CD8-positive, alpha-beta memory T cell (primary cell): ENCODE measurements around the gene UVSSA. TPM values are rescaled to one million over a fixed set of nuclear protein-coding genes. Genes with fewer than 3 reads are reported as not detected.

Experiments used
- CTCF ChIA-PET: fragments of 350-600 bp; sonication (Branson Sonifier 250); formaldehyde crosslinking; loops from one replicate; lab custom pipeline; 2021; ENCODE audit warnings: antibody characterized with exemption; lab: Charles Lee
- POLR2A ChIA-PET: fragments of 350-600 bp; sonication (Branson Sonifier 250); formaldehyde crosslinking; loops from one replicate; lab custom pipeline; 2021; ENCODE audit warnings: antibody characterized with exemption; lab: Charles Lee
- DNase-seq, 5 donors: peaks; one replicate each; pipeline versions ENCODE4 v3.0.0 to v3.0.0-alpha.2; 2020 to 2022; ENCODE audit warnings: mixed read lengths in 1 of 5
- H3K27ac ChIP-seq: one replicate; pipeline ENCODE4 v1.7.0; 2013; ENCODE audit warnings: low read depth, mild to moderate bottlenecking, low read length, moderate library complexity
- H3K27me3 ChIP-seq: 2 replicates; pipeline ENCODE4 v1.7.0; 2013; ENCODE audit warnings: low read length, mild to moderate bottlenecking; ENCODE audit not compliant: insufficient read depth, poor library complexity, severe bottlenecking
- H3K36me3 ChIP-seq: 2 replicates; pipeline ENCODE4 v1.7.0; 2013; ENCODE audit warnings: mild to moderate bottlenecking, low read length, moderate library complexity; ENCODE audit not compliant: insufficient read depth
- H3K4me1 ChIP-seq: 2 replicates; pipeline ENCODE4 v1.7.0; 2013; ENCODE audit warnings: mild to moderate bottlenecking, low read length, moderate library complexity; ENCODE audit not compliant: insufficient read depth
- H3K4me3 ChIP-seq: 2 replicates; pipeline ENCODE4 v1.7.0; 2013; ENCODE audit warnings: mild to moderate bottlenecking, low read length
- H3K9me3 ChIP-seq: 2 replicates; pipeline ENCODE4 v1.7.0; 2013; ENCODE audit warnings: mild to moderate bottlenecking, low read length
- H3K27ac Mint-ChIP-seq, 8 donors: one replicate each; pipeline ENCODE4 v1.8.0; 2020 to 2021; ENCODE audit warnings: mixed read lengths in 8 of 8, mild to moderate bottlenecking in 6 of 8, inconsistent platforms in 3 of 8, moderate library complexity in 3 of 8
- H3K27me3 Mint-ChIP-seq, 2 donors: one replicate each; pipeline ENCODE4 v1.8.0; 2020 to 2021; ENCODE audit warnings: mixed read lengths in 2 of 2, mild to moderate bottlenecking in 1 of 2, moderate library complexity in 1 of 2
- H3K36me3 Mint-ChIP-seq, 3 donors: one replicate each; pipeline ENCODE4 v1.8.0; 2020 to 2021; ENCODE audit warnings: mixed read lengths in 3 of 3, inconsistent platforms in 1 of 3, mild to moderate bottlenecking in 1 of 3
- H3K4me1 Mint-ChIP-seq, 3 donors: one replicate each; pipeline ENCODE4 v1.8.0; 2020 to 2021; ENCODE audit warnings: mixed read lengths in 3 of 3, inconsistent platforms in 1 of 3, mild to moderate bottlenecking in 1 of 3
- H3K4me3 Mint-ChIP-seq, 7 donors: one replicate each; pipeline ENCODE4 v1.8.0; 2020 to 2021; ENCODE audit warnings: mixed read lengths in 7 of 7, mild to moderate bottlenecking in 6 of 7, moderate library complexity in 4 of 7, inconsistent platforms in 2 of 7
- H3K9me3 Mint-ChIP-seq, 5 donors: one replicate each; pipeline ENCODE4 v1.8.0; 2020 to 2022; ENCODE audit warnings: mixed read lengths in 5 of 5, mild to moderate bottlenecking in 3 of 5, moderate library complexity in 2 of 5, inconsistent platforms in 1 of 5
- polyA plus RNA-seq: library from polyadenylated mRNA; unstranded; fragments of 300-500 nt; fragmentation: Illumina TruSeq; gene quantifications from one replicate; pipeline ENCODE4 v1.2.3, GENCODE V29; 2021
- total RNA-seq, 2 experiments: library from RNA; stranded (reverse); gene quantifications; one replicate each; pipeline ENCODE4 v1.2.3, GENCODE V29; 2021

Gene UVSSA
- total and polyA plus RNA-seq, 3 experiments from 2014 or later = 6.9 to 19.0 (median 16.8) TPM

DNA sequence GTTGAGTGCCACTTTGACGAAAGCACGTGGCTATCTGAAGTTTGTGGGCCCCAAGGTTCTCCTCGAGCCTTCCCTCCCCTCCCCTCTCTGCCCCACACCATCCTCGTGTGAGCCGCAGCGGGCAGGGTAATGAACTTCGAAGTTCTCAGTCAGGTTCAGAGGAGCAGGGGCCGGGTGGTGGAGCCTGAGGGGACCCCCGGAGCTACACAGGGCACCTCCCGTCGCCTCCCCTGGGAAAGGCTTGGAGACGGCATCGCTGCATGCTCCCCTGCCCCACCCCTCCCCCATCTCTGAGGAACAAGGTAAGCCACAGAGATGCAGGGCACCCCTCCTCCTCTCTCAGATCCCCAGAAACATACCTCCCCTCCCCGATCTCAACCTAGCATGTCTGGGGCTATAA is 62.1 kb downstream of the UVSSA start:
- Histone ChIP-seq H3K9me3 (no peaks in the 10 kb centered on the region), H3K27me3 (peaks cover 15% of the 10 kb centered on the region), H3K36me3 (no peaks in the 10 kb centered on the region), H3K4me3 (no peak overlapping the region), H3K4me1 (no peaks in the 10 kb centered on the region), H3K27ac (no peak overlapping the region)
- CTCF ChIA-PET = no interaction called here
- Mint-ChIP-seq H3K9me3 (peaks cover 0 to 2% (median 0%) of the 10 kb centered on the region in 5 donors), H3K4me1 (peaks cover 0 to 6% (median 0%) of the 10 kb centered on the region in 3 donors), H3K4me3 (no peak overlapping the region), H3K27ac (peak overlapping the region in 1 of 8 donors; percentile 33), H3K36me3 (peaks cover 0 to 1% (median 0%) of the 10 kb centered on the region in 3 donors), H3K27me3 (peaks cover 43 to 64% of the 10 kb centered on the region in 2 donors)
- POLR2A ChIA-PET = no interaction called here
- no peak for DNase-seq

DNA sequence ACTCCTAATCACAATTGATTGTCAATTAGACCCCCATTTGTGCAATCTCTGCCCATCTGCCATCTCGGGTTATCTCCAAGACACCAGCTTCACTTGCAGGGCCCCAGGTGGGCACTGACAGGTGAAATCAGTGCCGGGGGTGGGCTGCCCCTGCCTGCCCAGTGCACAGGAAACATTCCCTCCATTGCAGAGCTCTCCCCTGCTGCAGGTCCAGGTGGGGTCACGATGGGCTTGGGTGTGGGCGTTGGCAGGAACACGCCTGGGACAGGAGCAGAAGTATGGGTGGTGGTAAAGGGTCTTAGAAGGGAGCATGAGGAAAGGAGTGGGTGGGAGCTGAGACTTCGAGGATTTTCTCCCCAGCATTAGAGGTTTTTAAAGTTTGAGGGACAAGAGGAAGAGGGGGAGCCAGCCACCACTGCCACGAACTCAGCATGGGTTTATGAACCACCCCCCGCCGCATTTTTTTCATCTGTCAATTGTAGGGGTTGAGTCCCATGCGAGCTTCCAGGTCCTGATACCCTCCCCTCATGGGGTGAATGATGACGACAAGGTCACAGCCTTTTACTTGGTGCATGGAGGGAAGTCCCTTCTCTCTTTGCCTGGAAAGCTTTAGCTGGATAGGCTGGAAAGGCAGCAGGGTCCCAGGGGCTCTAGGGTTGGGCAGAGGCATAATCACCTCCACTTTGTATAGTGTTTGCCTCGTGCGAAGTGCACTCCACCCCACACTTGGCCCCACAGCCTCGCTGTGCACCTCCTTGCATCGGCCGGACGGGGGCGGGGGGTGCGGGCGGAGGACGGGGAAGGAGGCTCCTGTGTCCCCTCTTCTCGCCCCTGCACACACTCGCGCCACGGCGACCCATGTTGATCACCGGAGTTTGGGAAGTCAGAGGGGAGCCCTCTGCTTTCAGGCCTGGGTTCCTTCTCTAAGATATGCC is 62.8 kb downstream of the UVSSA start:
- peak in 1 of 5 donors; percentile 36 for DNase-seq
- H3K4me3 ChIP-seq = no peak overlapping the region
- no peaks in the 10 kb centered on the region for H3K4me1 ChIP-seq
- H3K27me3 ChIP-seq = peaks cover 13% of the 10 kb centered on the region
- ChIA-PET POLR2A (no interaction called here), CTCF (no interaction called here)
- H3K36me3 ChIP-seq = no peaks in the 10 kb centered on the region
- Mint-ChIP-seq H3K4me1 (peaks cover 0 to 6% (median 0%) of the 10 kb centered on the region in 3 donors), H3K36me3 (peaks cover 0 to 1% (median 0%) of the 10 kb centered on the region in 3 donors), H3K27ac (peak overlapping the region in 1 of 8 donors; percentile 33), H3K4me3 (no peak overlapping the region), H3K9me3 (peaks cover 0 to 2% (median 0%) of the 10 kb centered on the region in 5 donors), H3K27me3 (peaks cover 42 to 64% of the 10 kb centered on the region in 2 donors)
- H3K27ac ChIP-seq = no peak overlapping the region
- H3K9me3 ChIP-seq = no peaks in the 10 kb centered on the region

- POLR2A ChIA-PET = no interaction called here
- Mint-ChIP-seq H3K4me1 (peaks cover 0 to 4% (median 4%) of the 10 kb centered on the region in 3 donors), H3K9me3 (peaks cover 0 to 2% (median 0%) of the 10 kb centered on the region in 5 donors), H3K36me3 (peaks cover 0 to 1% (median 0%) of the 10 kb centered on the region in 3 donors), H3K4me3 (no peak overlapping the region), H3K27ac (peak overlapping the region in 1 of 8 donors; percentile 43), H3K27me3 (peaks cover 41 to 63% of the 10 kb centered on the region in 2 donors)
- CTCF ChIA-PET = no interaction called here
- Histone ChIP-seq H3K4me3 (no peak overlapping the region), H3K27ac (no peak overlapping the region), H3K4me1 (no peaks in the 10 kb centered on the region), H3K27me3 (peaks cover 11% of the 10 kb centered on the region), H3K36me3 (no peaks in the 10 kb centered on the region), H3K9me3 (no peaks in the 10 kb centered on the region)
- DNase-seq = peak in 4 of 5 donors; percentile 17 to 54 (median 30)
Observed at GRCh38 chr4:1410491-1411325, 63.7 kb downstream of the UVSSA start.

- Mint-ChIP-seq H3K4me1 (peaks cover 0 to 4% (median 4%) of the 10 kb centered on the region in 3 donors), H3K36me3 (peaks cover 0 to 1% (median 0%) of the 10 kb centered on the region in 3 donors), H3K4me3 (no peak overlapping the region), H3K9me3 (peaks cover 0 to 2% (median 0%) of the 10 kb centered on the region in 5 donors), H3K27ac (peak overlapping the region in 1 of 8 donors; percentile 43), H3K27me3 (peaks cover 46 to 71% of the 10 kb centered on the region in 2 donors)
- CTCF ChIA-PET = interaction anchor here (0.7 kb wide), 1 partner anchor 685 kb away, joined by 4 read pairs; no protein-coding TSS in a partner anchor
- Histone ChIP-seq H3K4me1 (no peaks in the 10 kb centered on the region), H3K9me3 (no peaks in the 10 kb centered on the region), H3K27ac (no peak overlapping the region), H3K36me3 (no peaks in the 10 kb centered on the region), H3K4me3 (no peak overlapping the region), H3K27me3 (peaks cover 11% of the 10 kb centered on the region)
- POLR2A ChIA-PET = no interaction called here
- no peak for DNase-seq
Observed at GRCh38 chr4:1411436-1412375, 64.7 kb downstream of the UVSSA start.

GRCh38 chr4:1412376-1413203 is 65.6 kb downstream of the UVSSA start:
- no peak overlapping the region for H3K27ac Mint-ChIP-seq
- Histone ChIP-seq H3K9me3 (no peaks in the 10 kb centered on the region), H3K27ac (no peak overlapping the region), H3K36me3 (no peaks in the 10 kb centered on the region), H3K4me1 (no peaks in the 10 kb centered on the region), H3K4me3 (no peak overlapping the region), H3K27me3 (peaks cover 11% of the 10 kb centered on the region)
- peaks cover 42 to 65% of the 10 kb centered on the region in 2 donors for H3K27me3 Mint-ChIP-seq
- CTCF ChIA-PET = interaction anchor here (0.7 kb wide), 1 partner anchor 685 kb away, joined by 4 read pairs; no protein-coding TSS in a partner anchor
- H3K4me1 Mint-ChIP-seq = peaks cover 0 to 4% (median 2%) of the 10 kb centered on the region in 3 donors
- DNase-seq = no peak
- no peak overlapping the region for H3K4me3 Mint-ChIP-seq
- H3K9me3 Mint-ChIP-seq = peaks cover 0 to 2% (median 0%) of the 10 kb centered on the region in 5 donors
- peaks cover 0 to 1% (median 0%) of the 10 kb centered on the region in 3 donors for H3K36me3 Mint-ChIP-seq
- POLR2A ChIA-PET = no interaction called here

- Histone ChIP-seq H3K36me3 (no peaks in the 10 kb centered on the region), H3K4me1 (no peaks in the 10 kb centered on the region), H3K4me3 (no peak overlapping the region), H3K27me3 (peaks cover 11% of the 10 kb centered on the region), H3K27ac (no peak overlapping the region), H3K9me3 (no peaks in the 10 kb centered on the region)
- peaks cover 0 to 4% (median 2%) of the 10 kb centered on the region in 3 donors for H3K4me1 Mint-ChIP-seq
- peaks cover 0 to 1% (median 0%) of the 10 kb centered on the region in 3 donors for H3K36me3 Mint-ChIP-seq
- no peak overlapping the region for H3K4me3 Mint-ChIP-seq
- ChIA-PET CTCF (no interaction called here), POLR2A (no interaction called here)
- peak in 1 of 5 donors; percentile 40 for DNase-seq
- H3K9me3 Mint-ChIP-seq = peaks cover 0 to 2% (median 0%) of the 10 kb centered on the region in 5 donors
- H3K27ac Mint-ChIP-seq = no peak overlapping the region
- H3K27me3 Mint-ChIP-seq = peaks cover 46 to 64% of the 10 kb centered on the region in 2 donors
Observed at GRCh38 chr4:1413204-1413663, 66.2 kb downstream of the UVSSA start.
